Hematopoietic multipotent progenitor cell treated with erythropoietin and hydrocortisone succinate and interleukin-3 and kit ligand, for 6 days (in vitro differentiated cells): Measurements from ENCODE around the gene LARGE1.

Experiments
- DNase-seq: peaks from one replicate; pipeline ENCODE4 v3.0.0-alpha.2; 2015

Gene LARGE1

GRCh38 chr22:33274214-33275072 is 645.8 kb downstream of the LARGE1 start:
- DNase-seq = peak; percentile 67

- no peak for DNase-seq
Measured at GRCh38 chr22:33272871-33273270, 647.4 kb downstream of the LARGE1 start.

- no peak for DNase-seq
Measured at GRCh38 chr22:33272180-33272579, 648.1 kb downstream of the LARGE1 start.

- no peak for DNase-seq
Measured at GRCh38 chr22:33271390-33272161, 648.7 kb downstream of the LARGE1 start.

GRCh38 chr22:33270596-33270995 is 649.7 kb downstream of the LARGE1 start:
- no peak for DNase-seq

- no peak for DNase-seq
Measured at GRCh38 chr22:33261699-33262098, 658.6 kb downstream of the LARGE1 start.

GRCh38 chr22:33260498-33260897 is 659.8 kb downstream of the LARGE1 start:
- no peak for DNase-seq

- DNase-seq = no peak
Measured at GRCh38 chr22:33255791-33256190, 664.5 kb downstream of the LARGE1 start.

- no peak for DNase-seq
Measured at GRCh38 chr22:33248948-33249347, 671.3 kb downstream of the LARGE1 start.

- no peak for DNase-seq
Measured at GRCh38 chr22:33247758-33248157, 672.5 kb downstream of the LARGE1 start.

GRCh38 chr22:33242078-33242477 is 678.2 kb downstream of the LARGE1 start:
- no peak for DNase-seq

GRCh38 chr22:33240888-33241475 is 679.3 kb downstream of the LARGE1 start:
- DNase-seq = no peak

- DNase-seq = no peak
Measured at GRCh38 chr22:33232071-33232470, 688.2 kb downstream of the LARGE1 start.

- no peak for DNase-seq
Measured at GRCh38 chr22:33227791-33228190, 692.5 kb downstream of the LARGE1 start.

- DNase-seq = no peak
Measured at GRCh38 chr22:33224841-33225240, 695.4 kb downstream of the LARGE1 start.
